IPS-11a (cell line): ENCODE results near the gene FHIT.

ENCODE experiments used
- H3K4me3 ChIP-seq: one replicate; pipeline ENCODE4 v1.5.1; 2013; ENCODE audit warnings: low read depth, low read length, control low read depth

The FHIT gene

GRCh38 chr3:60154011-60154410 lies 1097.2 kb downstream of the FHIT start:
- no peak overlapping the region for H3K4me3 ChIP-seq

GRCh38 chr3:60153221-60153999 lies 1097.8 kb downstream of the FHIT start:
- H3K4me3 ChIP-seq, result no peak overlapping the region

GRCh38 chr3:60149501-60149900 lies 1101.8 kb downstream of the FHIT start:
- H3K4me3 ChIP-seq, result no peak overlapping the region

GRCh38 chr3:60147249-60147950 lies 1103.9 kb downstream of the FHIT start:
- no peak overlapping the region for H3K4me3 ChIP-seq

- no peak overlapping the region for H3K4me3 ChIP-seq
Measured at GRCh38 chr3:60146121-60146520, 1105.1 kb downstream of the FHIT start.

- H3K4me3 ChIP-seq, result no peak overlapping the region
Measured at GRCh38 chr3:60144071-60144470, 1107.2 kb downstream of the FHIT start.

- H3K4me3 ChIP-seq, result no peak overlapping the region
Measured at GRCh38 chr3:60142009-60142408, 1109.2 kb downstream of the FHIT start.

- no peak overlapping the region for H3K4me3 ChIP-seq
Measured at GRCh38 chr3:60140160-60140559, 1111.1 kb downstream of the FHIT start.

- no peak overlapping the region for H3K4me3 ChIP-seq
Measured at GRCh38 chr3:60136601-60137000, 1114.7 kb downstream of the FHIT start.

- no peak overlapping the region for H3K4me3 ChIP-seq
Measured at GRCh38 chr3:60135474-60135873, 1115.8 kb downstream of the FHIT start.

GRCh38 chr3:60133269-60134162 lies 1117.7 kb downstream of the FHIT start:
- no peak overlapping the region for H3K4me3 ChIP-seq

- no peak overlapping the region for H3K4me3 ChIP-seq
Measured at GRCh38 chr3:60131618-60132017, 1119.6 kb downstream of the FHIT start.

- no peak overlapping the region for H3K4me3 ChIP-seq
Measured at GRCh38 chr3:60126511-60127304, 1124.5 kb downstream of the FHIT start.

GRCh38 chr3:60125686-60126085 lies 1125.6 kb downstream of the FHIT start:
- H3K4me3 ChIP-seq, result no peak overlapping the region

- no peak overlapping the region for H3K4me3 ChIP-seq
Measured at GRCh38 chr3:60120245-60120644, 1131.0 kb downstream of the FHIT start.

GRCh38 chr3:60114191-60114590 lies 1137.1 kb downstream of the FHIT start:
- H3K4me3 ChIP-seq, result no peak overlapping the region

GRCh38 chr3:60107275-60107674 lies 1144.0 kb downstream of the FHIT start:
- no peak overlapping the region for H3K4me3 ChIP-seq

GRCh38 chr3:60102154-60102553 lies 1149.1 kb downstream of the FHIT start:
- no peak overlapping the region for H3K4me3 ChIP-seq

GRCh38 chr3:60101621-60102020 lies 1149.6 kb downstream of the FHIT start:
- no peak overlapping the region for H3K4me3 ChIP-seq

GRCh38 chr3:60096403-60096802 lies 1154.8 kb downstream of the FHIT start:
- no peak overlapping the region for H3K4me3 ChIP-seq

- H3K4me3 ChIP-seq, result no peak overlapping the region
Measured at GRCh38 chr3:60095930-60096329, 1155.3 kb downstream of the FHIT start.
